Measurements from ENCODE around the gene SBF1. TPM values are rescaled to one million over a fixed set of nuclear protein-coding genes. Genes with fewer than 3 reads are reported as not detected.

Gene SBF1
- total RNA-seq, 1 experiment from 2014 or later: 48.5 TPM

DNA sequence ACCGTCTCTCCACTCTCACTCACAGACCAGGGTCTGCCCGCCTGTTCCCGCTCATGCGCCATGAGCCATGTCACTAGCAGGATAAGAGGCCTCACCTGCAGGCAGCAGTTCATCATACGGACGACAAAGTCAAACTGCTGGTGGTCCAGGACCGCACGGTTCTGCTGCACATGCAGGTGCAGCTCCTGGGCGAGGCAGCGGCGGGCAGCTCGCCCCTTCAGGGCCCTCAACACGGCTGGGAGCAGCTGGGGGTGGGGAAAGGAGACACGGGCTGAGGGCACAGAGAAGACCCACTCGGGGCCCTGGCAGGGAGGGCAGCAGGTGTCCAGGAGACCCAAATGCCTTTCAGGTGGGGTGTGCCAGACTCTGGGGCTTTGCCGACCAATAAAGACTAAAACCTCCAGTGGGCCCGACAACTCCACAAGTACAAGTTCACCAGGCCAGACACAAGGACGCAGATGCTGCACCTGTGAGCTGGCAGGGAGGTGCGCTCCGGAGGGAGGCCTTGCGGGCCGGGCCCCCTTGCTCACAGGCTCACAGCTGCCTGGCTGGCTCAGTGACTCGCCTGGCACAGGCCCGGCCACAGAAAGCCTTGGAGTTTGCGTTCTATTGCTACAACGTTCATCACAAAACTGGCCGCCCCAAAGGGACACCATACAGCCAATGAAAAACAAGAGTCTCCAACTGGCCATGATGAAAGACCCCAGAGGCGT, 11.5 kb downstream of the SBF1 start:
- Histone ChIP-seq H3K27ac (ENCODE audit: low read length) (no peak overlapping the region), H4K20me1 (ENCODE audit: low read length) (no peaks in the 10 kb centered on the region), H3K4me1 (ENCODE audit: insufficient read depth, low read length) (no peaks in the 10 kb centered on the region), H3F3A (ENCODE audit: low read length, unreplicated experiment) (no peaks in the 10 kb centered on the region), H3K4me2 (ENCODE audit: low read length) (no peak overlapping the region), H3K9me2 (replicated peaks; ENCODE audit: low read length) (no peaks in the 10 kb centered on the region), H3K4me3 (ENCODE audit: low read length) (no peak overlapping the region), H2AFZ (ENCODE audit: low read length) (no peak overlapping the region), H3K9me3 (ENCODE audit: low read length) (no peaks in the 10 kb centered on the region), H3K36me3 (ENCODE audit: low read depth, low read length) (no peaks in the 10 kb centered on the region; the same call in 1 of the 2 replicates), H3K27me3 (ENCODE audit: low read length) (no peaks in the 10 kb centered on the region), H3K9ac (ENCODE audit: low read length) (no peak overlapping the region), H3K79me2 (ENCODE audit: low read length) (no peaks in the 10 kb centered on the region; the same call in 1 of the 2 replicates)
- TF ChIP-seq EZH2phosphoT487 (IDR thresholded peaks at IDR 0.05; ENCODE audit: borderline replicate concordance, low read length): no peak
- TF ChIP-seq, protein P1, sequence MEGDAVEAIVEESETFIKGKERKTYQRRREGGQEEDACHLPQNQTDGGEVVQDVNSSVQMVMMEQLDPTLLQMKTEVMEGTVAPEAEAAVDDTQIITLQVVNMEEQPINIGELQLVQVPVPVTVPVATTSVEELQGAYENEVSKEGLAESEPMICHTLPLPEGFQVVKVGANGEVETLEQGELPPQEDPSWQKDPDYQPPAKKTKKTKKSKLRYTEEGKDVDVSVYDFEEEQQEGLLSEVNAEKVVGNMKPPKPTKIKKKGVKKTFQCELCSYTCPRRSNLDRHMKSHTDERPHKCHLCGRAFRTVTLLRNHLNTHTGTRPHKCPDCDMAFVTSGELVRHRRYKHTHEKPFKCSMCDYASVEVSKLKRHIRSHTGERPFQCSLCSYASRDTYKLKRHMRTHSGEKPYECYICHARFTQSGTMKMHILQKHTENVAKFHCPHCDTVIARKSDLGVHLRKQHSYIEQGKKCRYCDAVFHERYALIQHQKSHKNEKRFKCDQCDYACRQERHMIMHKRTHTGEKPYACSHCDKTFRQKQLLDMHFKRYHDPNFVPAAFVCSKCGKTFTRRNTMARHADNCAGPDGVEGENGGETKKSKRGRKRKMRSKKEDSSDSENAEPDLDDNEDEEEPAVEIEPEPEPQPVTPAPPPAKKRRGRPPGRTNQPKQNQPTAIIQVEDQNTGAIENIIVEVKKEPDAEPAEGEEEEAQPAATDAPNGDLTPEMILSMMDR (conservative IDR thresholded peaks at IDR 0.05; ENCODE audit: low read depth, low read length): no peak
- no peak for TF ChIP-seq EZH2 (IDR thresholded peaks at IDR 0.05; ENCODE audit: low read length, unreplicated experiment)
- ATAC-seq: no peak
- ChIA-PET CTCF (no interaction called here), POLR2A (ENCODE audit: unreplicated experiment) (no interaction called here)
- no TSS peak for BruUV-seq (replicated peaks)
- intact Hi-C loops (cut with micrococcal nuclease): no loop called here
- DNase-seq: no peak

DNA sequence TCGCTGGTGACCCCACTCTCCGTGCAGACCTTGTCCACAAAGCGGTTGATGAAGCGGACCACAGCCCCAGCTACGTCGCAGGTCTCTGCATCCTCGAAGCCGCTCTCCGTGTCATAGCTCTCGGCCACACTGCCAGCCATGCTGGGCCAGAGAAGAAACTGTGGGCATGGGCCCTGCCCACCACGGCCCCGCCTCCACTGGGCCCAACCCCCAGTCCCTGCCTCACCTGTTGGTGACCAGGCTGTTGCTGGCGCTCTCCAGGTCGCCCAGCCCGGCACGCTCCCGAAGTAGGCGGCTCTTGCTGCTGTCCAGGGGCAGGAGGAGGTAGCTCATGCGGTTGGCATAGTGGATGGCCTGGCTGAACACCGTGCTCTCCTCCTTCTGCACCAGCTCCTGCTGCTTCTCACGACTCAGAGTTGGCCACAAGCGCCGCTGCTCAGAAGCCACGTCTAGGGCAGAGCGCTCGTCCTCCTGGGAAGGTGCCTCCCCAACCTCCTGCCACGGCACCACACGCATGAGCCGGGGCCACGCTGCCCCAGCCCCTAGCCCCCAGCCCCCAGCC, 12.8 kb downstream of the SBF1 start:
- ATAC-seq (no peak), DNase-seq (no peak)
- H4K20me1 ChIP-seq (ENCODE audit: low read length): no peaks in the 10 kb centered on the region
- H3K9me2 ChIP-seq (replicated peaks; ENCODE audit: low read length): no peaks in the 10 kb centered on the region
- no peaks in the 10 kb centered on the region for H3K79me2 ChIP-seq (ENCODE audit: low read length)
- intact Hi-C loops (cut with micrococcal nuclease): no loop called here
- no peak overlapping the region for H3K4me2 ChIP-seq (ENCODE audit: low read length)
- no TSS peak for BruUV-seq (replicated peaks)
- no peak overlapping the region for H3K27ac ChIP-seq (ENCODE audit: low read length)
- H3K27me3 ChIP-seq (ENCODE audit: low read length): no peaks in the 10 kb centered on the region
- ChIA-PET CTCF (no interaction called here), POLR2A (ENCODE audit: unreplicated experiment) (no interaction called here)
- no peak overlapping the region for H3K4me3 ChIP-seq (ENCODE audit: low read length)
- H3K9me3 ChIP-seq (ENCODE audit: low read length): no peaks in the 10 kb centered on the region
- H3K9ac ChIP-seq (ENCODE audit: low read length): no peak overlapping the region
- TF ChIP-seq, protein P1 (conservative IDR thresholded peaks at IDR 0.05; ENCODE audit: low read depth, low read length): no peak
- TF ChIP-seq EZH2 (IDR thresholded peaks at IDR 0.05; ENCODE audit: low read length, unreplicated experiment) (no peak), EZH2phosphoT487 (IDR thresholded peaks at IDR 0.05; ENCODE audit: borderline replicate concordance, low read length) (no peak)
- no peaks in the 10 kb centered on the region; the same call in 1 of the 2 replicates for H3K36me3 ChIP-seq (ENCODE audit: low read depth, low read length)
- no peaks in the 10 kb centered on the region for H3K4me1 ChIP-seq (ENCODE audit: insufficient read depth, low read length)
- no peak overlapping the region for H2AFZ ChIP-seq (ENCODE audit: low read length)
- no peaks in the 10 kb centered on the region for H3F3A ChIP-seq (ENCODE audit: low read length, unreplicated experiment)

DNA sequence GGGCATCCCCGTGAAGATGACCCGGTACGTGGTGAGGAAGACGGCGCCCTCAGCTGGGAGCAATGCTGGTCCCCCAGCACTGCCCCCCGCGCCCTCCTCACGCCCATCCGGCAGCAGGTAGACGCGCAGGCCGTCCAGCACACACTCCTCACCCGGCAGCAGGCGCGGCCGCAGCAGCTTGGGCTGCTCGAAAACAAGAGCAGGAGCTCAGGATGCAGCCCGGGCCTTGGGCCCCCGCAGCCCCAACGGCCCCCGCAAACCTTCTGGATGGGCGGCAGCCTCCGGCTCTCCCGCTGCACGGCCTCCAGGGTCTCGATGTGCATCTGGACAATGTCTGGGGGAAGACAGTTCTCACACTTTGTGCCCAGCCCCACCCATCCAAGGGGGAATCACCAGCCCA, 13.3 kb downstream of the SBF1 start:
- POLR2A ChIA-PET (ENCODE audit: unreplicated experiment): no interaction called here

More for the DNA sequence above, 13.3 kb downstream of the SBF1 start:
- TF ChIP-seq EZH2phosphoT487 (IDR thresholded peaks at IDR 0.05; ENCODE audit: borderline replicate concordance, low read length): no peak
- intact Hi-C loops (cut with micrococcal nuclease): no loop called here
- Histone ChIP-seq H3K9me2 (replicated peaks; ENCODE audit: low read length) (no peaks in the 10 kb centered on the region), H3K27me3 (ENCODE audit: low read length) (no peaks in the 10 kb centered on the region), H3K4me3 (ENCODE audit: low read length) (no peak overlapping the region), H3K36me3 (ENCODE audit: low read depth, low read length) (no peaks in the 10 kb centered on the region), H3K9me3 (ENCODE audit: low read length) (no peaks in the 10 kb centered on the region), H3K4me2 (ENCODE audit: low read length) (no peak overlapping the region), H3K4me1 (ENCODE audit: insufficient read depth, low read length) (no peaks in the 10 kb centered on the region), H3F3A (ENCODE audit: low read length, unreplicated experiment) (no peaks in the 10 kb centered on the region), H3K9ac (ENCODE audit: low read length) (no peak overlapping the region), H3K27ac (ENCODE audit: low read length) (no peak overlapping the region), H3K79me2 (ENCODE audit: low read length) (no peaks in the 10 kb centered on the region), H4K20me1 (ENCODE audit: low read length) (no peaks in the 10 kb centered on the region), H2AFZ (ENCODE audit: low read length) (no peak overlapping the region)
- CTCF ChIA-PET: no interaction called here
- no TSS peak for BruUV-seq (replicated peaks)
- DNase-seq (no peak), ATAC-seq (no peak)

Data from PC-3 (cell line).